DOHH2 (cell line): ENCODE data around the gene CCM2.

Source experiments
- H3F3A ChIP-seq: fragments of 200-600 bp; sonication (generic), shearing (Covaris generic); 2 replicates; pipeline ENCODE4 v1.6.0; 2016; ENCODE audit warnings: antibody characterized with exemption, mild to moderate bottlenecking; ENCODE audit not compliant: control insufficient read depth, insufficient read depth
- H3K27ac ChIP-seq: fragments of 200-600 bp; sonication (generic); 2 replicates; pipeline ENCODE4 v1.5.1; 2014; ENCODE audit warnings: low read depth, mild to moderate bottlenecking, low read length, moderate library complexity
- H3K27me3 ChIP-seq: fragments of 200-600 bp; sonication (generic); 2 replicates; pipeline ENCODE4 v1.6.1; 2014; ENCODE audit warnings: mild to moderate bottlenecking, low read length, mixed read lengths; ENCODE audit not compliant: control insufficient read depth
- H3K36me3 ChIP-seq: fragments of 200-600 bp; sonication (generic); 2 replicates; pipeline ENCODE4 v1.6.1; 2014; ENCODE audit warnings: mild to moderate bottlenecking, low read length, moderate library complexity, mixed read lengths; ENCODE audit not compliant: control insufficient read depth
- H3K4me1 ChIP-seq: fragments of 200-600 bp; sonication (generic); 2 replicates; pipeline ENCODE4 v1.6.1; 2014; ENCODE audit warnings: mild to moderate bottlenecking, low read length, mixed read lengths; ENCODE audit not compliant: control insufficient read depth
- H3K4me2 ChIP-seq: fragments of 200-600 bp; sonication (generic); 2 replicates; pipeline ENCODE4 v1.6.0; 2014; ENCODE audit warnings: mild to moderate bottlenecking, low read length, moderate library complexity
- H3K4me3 ChIP-seq: fragments of 200-600 bp; sonication (generic); 2 replicates; pipeline ENCODE4 v1.5.1; 2014; ENCODE audit warnings: mild to moderate bottlenecking, low read length, mixed read lengths
- H3K79me2 ChIP-seq: fragments of 200-600 bp; sonication (generic); 2 replicates; pipeline ENCODE4 v1.6.1; 2014; ENCODE audit warnings: mild to moderate bottlenecking, low read length, mixed read lengths; ENCODE audit not compliant: control insufficient read depth
- H3K9me2 ChIP-seq: fragments of 200-600 bp; sonication (generic); replicated peaks from 2 replicates; pipeline ENCODE4 v1.6.1; 2014; ENCODE audit warnings: mild to moderate bottlenecking, low read length, mixed read lengths; ENCODE audit not compliant: control insufficient read depth
- H3K9me3 ChIP-seq: fragments of 200-600 bp; sonication (generic); 2 replicates; pipeline ENCODE4 v1.6.1; 2014; ENCODE audit warnings: antibody characterized with exemption, low read length, mixed read lengths; ENCODE audit not compliant: control insufficient read depth, insufficient read depth
- H4K20me1 ChIP-seq: fragments of 200-600 bp; sonication (generic); 2 replicates; pipeline ENCODE4 v1.6.0; 2014; ENCODE audit warnings: low read depth, mild to moderate bottlenecking, antibody characterized with exemption, low read length, moderate library complexity; ENCODE audit not compliant: control insufficient read depth, insufficient read depth
- CTCF ChIP-seq: fragments of 200-600 bp; sonication (generic); IDR thresholded peaks from one replicate; pipeline ENCODE4 v1.5.1; 2014; ENCODE audit warnings: antibody characterized with exemption, mild to moderate bottlenecking, low read depth, low read length; ENCODE audit not compliant: poor library complexity, severe bottlenecking
- EZH2phosphoT487 ChIP-seq: fragments of 200-600 bp; sonication (generic); IDR thresholded peaks from 2 replicates; pipeline ENCODE4 v1.6.1; 2017; ENCODE audit warnings: borderline replicate concordance, mild to moderate bottlenecking, antibody characterized with exemption, low read length, moderate library complexity, mixed read lengths

CCM2 gene

GRCh38 chr7:45071528-45071927 lies 71.5 kb downstream of the CCM2 start:
- Histone ChIP-seq H3K4me2 (no peak overlapping the region), H3K27me3 (no peaks in the 10 kb centered on the region), H3K27ac (no peak overlapping the region), H3K9me2 (no peaks in the 10 kb centered on the region), H3K79me2 (peaks cover 11% of the 10 kb centered on the region), H3K4me3 (no peak overlapping the region), H4K20me1 (peaks cover 13% of the 10 kb centered on the region; the same call in 1 of the 2 replicates), H3K36me3 (peaks cover 93% of the 10 kb centered on the region), H3K9me3 (no peaks in the 10 kb centered on the region), H3K4me1 (no peaks in the 10 kb centered on the region), H3F3A (0 out of 2 replicates have a peak, but pooled peaks cover 6% of the 10 kb centered on the region)
- TF ChIP-seq EZH2phosphoT487 (no peak), CTCF (no peak)

- TF ChIP-seq CTCF (no peak), EZH2phosphoT487 (no peak)
- H3K9me3 ChIP-seq, result no peaks in the 10 kb centered on the region
- 0 out of 2 replicates have a peak, but pooled peaks cover 6% of the 10 kb centered on the region for H3F3A ChIP-seq
- peaks cover 11% of the 10 kb centered on the region for H3K79me2 ChIP-seq
- no peak overlapping the region for H3K4me2 ChIP-seq
- no peaks in the 10 kb centered on the region for H3K27me3 ChIP-seq
- H3K4me3 ChIP-seq, result no peak overlapping the region
- peaks cover 96% of the 10 kb centered on the region for H3K36me3 ChIP-seq
- no peaks in the 10 kb centered on the region for H3K9me2 ChIP-seq
- H4K20me1 ChIP-seq, result peaks cover 13% of the 10 kb centered on the region; the same call in 1 of the 2 replicates
- H3K4me1 ChIP-seq, result no peaks in the 10 kb centered on the region
- H3K27ac ChIP-seq, result no peak overlapping the region
Observed at GRCh38 chr7:45072131-45073030, 72.4 kb downstream of the CCM2 start.

- Histone ChIP-seq H4K20me1 (peaks cover 8% of the 10 kb centered on the region; the same call in 1 of the 2 replicates), H3K9me2 (no peaks in the 10 kb centered on the region), H3K79me2 (peaks cover 2% of the 10 kb centered on the region; the same call in 1 of the 2 replicates), H3K4me2 (no peak overlapping the region), H3K36me3 (peaks cover 92% of the 10 kb centered on the region), H3K4me1 (no peaks in the 10 kb centered on the region), H3F3A (0 out of 2 replicates have a peak, but pooled peaks cover 6% of the 10 kb centered on the region), H3K9me3 (no peaks in the 10 kb centered on the region), H3K27me3 (no peaks in the 10 kb centered on the region), H3K4me3 (no peak overlapping the region), H3K27ac (no peak overlapping the region)
- TF ChIP-seq EZH2phosphoT487 (no peak), CTCF (no peak)
Observed at GRCh38 chr7:45073031-45073785, 73.2 kb downstream of the CCM2 start.
